HUES48 (cell line): ENCODE measurements around the gene CLEC10A.
A peak's percentile ranks its signal among the peaks of the same experiment; 100 is the strongest.

Experiments used
- H3K27ac ChIP-seq: one replicate; pipeline ENCODE4 v1.7.0; 2013; ENCODE audit warnings: low read depth, low read length, inconsistent platforms
- H3K27me3 ChIP-seq: 2 replicates; pipeline ENCODE4 v1.6.1; 2013; ENCODE audit warnings: mild to moderate bottlenecking, low read length; ENCODE audit not compliant: control insufficient read depth, insufficient read depth
- H3K36me3 ChIP-seq: 2 replicates; pipeline ENCODE4 v1.6.1; 2013; ENCODE audit warnings: low read length; ENCODE audit not compliant: control insufficient read depth, insufficient read depth
- H3K4me1 ChIP-seq: 2 replicates; pipeline ENCODE4 v1.6.1; 2013; ENCODE audit warnings: mild to moderate bottlenecking, low read length; ENCODE audit not compliant: control insufficient read depth, insufficient read depth
- H3K4me3 ChIP-seq: 2 replicates; pipeline ENCODE4 v1.5.1; 2013; ENCODE audit warnings: mild to moderate bottlenecking, low read depth, low read length
- H3K9ac ChIP-seq: 2 replicates; pipeline ENCODE4 v1.6.1; 2013; ENCODE audit warnings: mild to moderate bottlenecking, low read depth, low read length, moderate library complexity
- H3K9me3 ChIP-seq: 2 replicates; pipeline ENCODE4 v1.6.1; 2013; ENCODE audit warnings: low read length; ENCODE audit not compliant: control insufficient read depth, insufficient read depth

CLEC10A gene

GRCh38 chr17:7034955-7035590, 45.0 kb downstream of the CLEC10A start:
- H3K9me3 ChIP-seq, result no peaks in the 10 kb centered on the region
- 0 out of 2 replicates have a peak overlapping the region, but pooled peaks have one; percentile 11 for H3K9ac ChIP-seq
- H3K27me3 ChIP-seq, result no peaks in the 10 kb centered on the region
- H3K4me3 ChIP-seq, result peak overlapping the region; percentile 79
- H3K36me3 ChIP-seq, result no peaks in the 10 kb centered on the region
- 0 out of 2 replicates have a peak, but pooled peaks cover 6% of the 10 kb centered on the region for H3K4me1 ChIP-seq
- peak overlapping the region; percentile 36 for H3K27ac ChIP-seq

DNA sequence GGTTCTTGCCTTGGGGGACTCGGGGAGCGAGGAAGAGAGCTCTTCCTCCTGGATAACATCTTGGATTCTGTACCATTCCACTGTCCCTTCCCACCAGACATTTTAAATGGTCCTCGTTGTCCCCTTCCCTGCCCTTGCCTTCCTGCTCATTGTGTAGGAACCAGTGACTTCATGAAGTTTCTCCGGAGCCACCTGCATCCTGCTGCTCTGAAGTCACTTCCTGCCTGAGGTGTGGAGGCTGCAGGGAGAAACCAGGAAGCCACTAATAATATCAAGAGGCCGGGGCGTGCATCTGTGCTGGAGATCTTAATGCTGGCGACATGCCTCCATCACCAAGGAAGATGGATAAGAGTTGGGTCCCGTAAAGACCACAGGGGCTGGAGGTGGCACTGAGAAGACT, 50.4 kb downstream of the CLEC10A start:
- Histone ChIP-seq H3K27me3 (no peaks in the 10 kb centered on the region), H3K9ac (no peak overlapping the region), H3K4me3 (no peak overlapping the region), H3K27ac (no peak overlapping the region), H3K4me1 (no peaks in the 10 kb centered on the region), H3K36me3 (no peaks in the 10 kb centered on the region), H3K9me3 (no peaks in the 10 kb centered on the region)

GRCh38 chr17:7029096-7029495, 51.0 kb downstream of the CLEC10A start:
- H3K4me3 ChIP-seq, result no peak overlapping the region
- no peaks in the 10 kb centered on the region for H3K9me3 ChIP-seq
- no peak overlapping the region for H3K27ac ChIP-seq
- no peaks in the 10 kb centered on the region for H3K4me1 ChIP-seq
- H3K9ac ChIP-seq, result no peak overlapping the region
- no peaks in the 10 kb centered on the region for H3K36me3 ChIP-seq
- H3K27me3 ChIP-seq, result no peaks in the 10 kb centered on the region

GRCh38 chr17:7027335-7027734, 52.7 kb downstream of the CLEC10A start:
- H3K9ac ChIP-seq, result no peak overlapping the region
- peaks cover 12% of the 10 kb centered on the region for H3K27me3 ChIP-seq
- H3K27ac ChIP-seq, result no peak overlapping the region
- H3K4me1 ChIP-seq, result 0 out of 2 replicates have a peak, but pooled peaks cover 4% of the 10 kb centered on the region
- H3K36me3 ChIP-seq, result no peaks in the 10 kb centered on the region
- no peaks in the 10 kb centered on the region for H3K9me3 ChIP-seq
- no peak overlapping the region for H3K4me3 ChIP-seq

- no peak overlapping the region for H3K9ac ChIP-seq
- H3K4me3 ChIP-seq, result no peak overlapping the region
- peaks cover 19% of the 10 kb centered on the region for H3K27me3 ChIP-seq
- no peaks in the 10 kb centered on the region for H3K36me3 ChIP-seq
- no peak overlapping the region for H3K27ac ChIP-seq
- no peaks in the 10 kb centered on the region for H3K9me3 ChIP-seq
- peaks cover 6% of the 10 kb centered on the region; the same call in 1 of the 2 replicates for H3K4me1 ChIP-seq
Measured at GRCh38 chr17:7026471-7027115, 53.5 kb downstream of the CLEC10A start.

DNA sequence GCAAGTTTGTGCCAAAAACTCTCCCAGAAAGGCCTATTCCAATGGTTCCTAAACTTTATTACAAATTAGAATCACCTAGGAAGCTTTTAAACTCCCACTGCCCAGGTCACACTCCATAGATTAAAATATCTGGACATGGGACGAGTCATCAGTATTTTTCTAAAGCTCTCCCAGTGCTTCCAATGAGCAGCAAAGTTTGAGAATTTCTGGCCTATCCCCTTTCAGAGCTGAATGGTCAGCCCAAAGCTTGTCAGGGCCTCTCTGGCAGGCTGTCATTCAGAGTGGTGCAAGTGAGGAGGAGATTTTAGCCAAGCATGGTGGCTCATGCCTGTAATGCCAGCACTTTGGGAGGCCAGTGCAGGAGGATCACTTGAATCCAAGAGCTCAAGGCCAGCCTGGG, 54.8 kb downstream of the CLEC10A start:
- no peak overlapping the region for H3K4me3 ChIP-seq
- peaks cover 32% of the 10 kb centered on the region for H3K27me3 ChIP-seq
- no peaks in the 10 kb centered on the region for H3K36me3 ChIP-seq
- H3K9me3 ChIP-seq, result no peaks in the 10 kb centered on the region
- peaks cover 9% of the 10 kb centered on the region; the same call in 1 of the 2 replicates for H3K4me1 ChIP-seq
- no peak overlapping the region for H3K27ac ChIP-seq
- H3K9ac ChIP-seq, result no peak overlapping the region
